Dedifferentiated amniotic fluid mesenchymal stem cell (primary cell): ENCODE data around the gene PLCD4.

Source experiments
- DNase-seq: peaks from one replicate; pipeline ENCODE4 v3.0.0-alpha.2; 2016; ENCODE audit errors: extremely low spot score

Gene PLCD4

DNA sequence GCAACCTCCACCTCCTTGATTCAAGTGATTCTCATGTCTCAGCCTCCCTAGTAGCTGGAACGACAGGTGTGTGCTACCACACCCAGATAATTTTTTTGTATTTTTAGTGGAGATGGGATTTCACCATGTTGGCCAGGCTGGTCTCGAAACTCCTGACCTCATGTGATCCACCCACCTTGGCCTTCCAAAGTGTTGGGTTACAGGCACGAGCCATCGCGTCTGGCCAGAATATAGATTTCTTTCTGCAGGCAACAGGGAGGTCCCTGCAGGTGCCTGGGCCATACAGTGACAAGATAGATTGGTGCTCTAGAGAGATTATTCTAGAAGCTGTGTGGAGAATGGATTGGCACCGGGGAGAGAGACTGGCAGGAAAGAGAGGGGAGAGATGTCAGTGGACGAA lies 13.3 kb downstream of the PLCD4 start:
- no peak for DNase-seq

GRCh38 chr2:218622606-218623365 lies 15.1 kb downstream of the PLCD4 start:
- DNase-seq: no peak

DNA sequence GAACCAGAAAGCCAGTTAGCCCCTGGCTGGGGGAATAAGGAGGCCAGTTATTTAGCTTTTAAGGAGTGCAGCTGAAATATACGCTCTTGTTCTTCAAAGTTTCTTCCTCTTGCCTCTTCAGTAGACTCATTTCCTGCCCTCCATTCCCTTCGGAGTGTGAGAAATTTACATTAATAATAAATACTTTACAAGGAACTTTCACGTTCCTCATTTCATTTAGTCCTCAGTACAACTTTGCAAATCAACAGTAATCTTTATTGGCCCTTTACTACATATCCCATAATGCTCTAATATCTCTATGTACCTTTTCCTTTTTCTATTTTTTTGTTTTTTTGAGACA lies 15.6 kb downstream of the PLCD4 start:
- no peak for DNase-seq

DNA sequence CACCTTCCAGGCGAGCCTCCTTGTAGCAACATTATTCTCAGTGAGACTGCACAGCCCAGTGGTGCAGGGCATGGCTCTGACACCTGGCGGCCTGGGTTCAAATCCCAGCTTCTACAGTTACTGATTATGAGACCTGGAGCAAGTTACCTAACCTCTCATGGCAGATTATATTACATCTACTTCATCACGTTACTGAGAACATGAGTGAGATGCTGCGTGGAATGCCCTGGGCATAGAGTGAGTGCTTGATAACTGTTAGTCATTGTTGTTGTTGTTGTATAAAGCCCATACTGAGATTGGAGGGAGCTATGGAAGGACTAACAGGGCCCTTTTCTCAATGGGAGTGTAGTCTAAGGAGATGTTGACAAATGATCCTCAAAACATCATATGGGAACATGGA lies 18.7 kb downstream of the PLCD4 start:
- DNase-seq: no peak

GRCh38 chr2:218627939-218628338 lies 20.2 kb downstream of the PLCD4 start:
- no peak for DNase-seq

DNA sequence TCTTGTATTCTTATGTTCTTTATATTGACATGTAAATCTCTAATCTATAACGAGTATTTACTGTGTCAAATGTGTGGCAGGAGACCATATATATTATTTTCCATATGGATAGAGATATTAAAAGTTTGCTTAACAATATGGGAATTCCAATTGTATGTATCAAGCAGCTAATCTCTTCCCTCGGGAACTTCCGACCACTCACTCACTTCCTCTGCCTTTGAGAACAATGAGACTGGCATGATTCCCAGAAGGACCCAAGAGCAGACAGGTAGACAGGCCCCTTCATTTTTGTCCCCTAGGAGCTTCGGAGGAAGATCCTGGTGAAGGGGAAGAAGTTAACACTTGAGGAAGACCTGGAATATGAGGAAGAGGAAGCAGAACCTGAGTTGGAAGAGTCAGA lies 24.1 kb downstream of the PLCD4 start:
- no peak for DNase-seq

GRCh38 chr2:218635719-218636118 lies 28.0 kb downstream of the PLCD4 start:
- no peak for DNase-seq

DNA sequence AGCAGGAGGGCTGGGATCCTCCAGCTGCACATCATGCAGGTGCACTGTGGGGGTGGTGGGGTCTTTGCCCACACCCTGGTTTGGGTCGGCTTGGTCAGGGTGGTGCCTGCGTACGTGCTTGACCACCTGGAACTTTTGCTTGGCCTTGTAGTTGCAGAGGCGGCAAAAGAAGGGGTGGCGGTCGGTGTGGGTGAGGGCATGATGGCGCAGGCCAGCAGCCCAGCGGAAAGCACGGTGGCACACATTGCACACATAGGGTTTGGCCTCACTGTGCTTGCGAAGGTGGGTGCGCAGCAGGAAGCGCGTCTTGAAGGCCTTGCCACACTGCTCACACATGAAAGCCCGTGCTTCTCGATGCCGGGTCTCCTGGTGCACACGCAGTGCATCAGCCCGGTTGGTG lies 30.7 kb downstream of the PLCD4 start:
- DNase-seq: no peak

DNA sequence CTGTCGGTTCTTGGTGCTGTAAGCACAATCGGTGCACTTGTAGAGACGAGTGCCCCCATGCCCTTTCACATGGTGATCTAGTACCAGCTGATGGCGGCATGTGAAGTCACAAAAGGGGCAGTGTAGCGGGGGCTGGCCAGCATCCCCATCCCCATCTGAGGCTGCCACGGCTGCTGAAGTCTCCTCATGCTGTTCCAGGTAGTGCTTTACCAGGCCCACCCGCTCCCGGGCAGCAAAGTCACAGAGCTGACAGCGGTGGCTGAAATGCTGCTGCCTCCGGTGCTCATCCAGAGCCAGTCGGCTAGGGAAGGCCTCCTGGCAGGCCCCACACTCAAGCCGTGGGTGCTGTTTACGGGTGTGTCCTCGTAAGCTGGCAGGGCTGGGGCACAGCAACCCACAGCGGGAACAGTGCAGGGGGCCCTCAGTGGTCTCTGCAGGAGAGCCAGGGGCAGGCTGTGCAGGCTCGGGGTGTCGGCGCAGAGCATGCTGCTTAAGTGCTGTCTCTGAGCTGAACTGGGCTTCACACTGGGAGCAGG lies 34.5 kb downstream of the PLCD4 start:
- DNase-seq: no peak

DNA sequence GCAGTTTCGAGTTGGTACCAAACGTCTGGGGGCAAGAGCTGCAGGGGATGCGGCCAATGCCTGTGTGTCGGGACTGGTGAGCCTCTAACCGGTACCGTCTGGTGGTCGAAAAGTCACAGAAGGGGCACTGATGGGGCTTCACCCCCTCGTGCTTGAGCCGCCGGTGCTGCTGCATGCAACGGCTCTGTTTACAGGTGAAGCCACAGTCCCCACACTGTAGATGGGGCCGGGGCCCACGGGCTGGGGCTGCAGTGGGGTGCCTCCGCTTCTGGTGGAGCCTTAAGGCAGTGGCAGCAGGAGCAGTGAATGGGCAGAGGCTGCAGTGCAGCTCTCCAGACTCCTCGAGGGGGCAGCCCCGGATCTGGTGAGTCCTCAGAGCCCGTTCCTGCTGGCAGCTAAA lies 35.1 kb downstream of the PLCD4 start:
- DNase-seq: no peak

DNA sequence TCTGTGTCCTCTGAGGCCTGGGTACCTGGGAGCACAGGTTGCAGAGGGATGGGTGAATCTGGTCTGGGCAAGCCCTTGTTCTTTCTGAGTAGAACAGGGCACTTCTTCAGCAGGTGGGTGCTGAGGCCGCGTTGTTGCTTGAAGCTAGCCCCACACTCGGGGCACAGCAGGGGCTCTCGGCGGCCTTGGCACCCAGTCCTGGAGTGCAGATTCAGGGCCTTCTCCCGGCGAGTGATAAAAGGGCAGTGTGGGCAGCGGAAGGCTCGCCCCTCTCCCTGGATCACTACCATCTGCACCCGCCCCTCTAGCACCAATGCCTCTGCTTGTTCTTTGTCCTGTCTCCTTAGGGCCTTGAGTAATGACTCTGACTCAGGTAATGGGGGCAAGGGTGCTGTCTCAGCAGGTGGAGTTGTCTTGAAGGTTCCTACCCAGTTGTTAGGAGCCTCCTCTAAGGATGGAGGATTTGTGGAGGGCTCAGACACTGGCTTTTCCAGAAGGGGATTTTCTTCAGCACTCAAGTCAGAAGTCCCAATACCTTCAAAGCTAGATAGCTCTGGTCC lies 36.1 kb downstream of the PLCD4 start:
- no peak for DNase-seq

DNA sequence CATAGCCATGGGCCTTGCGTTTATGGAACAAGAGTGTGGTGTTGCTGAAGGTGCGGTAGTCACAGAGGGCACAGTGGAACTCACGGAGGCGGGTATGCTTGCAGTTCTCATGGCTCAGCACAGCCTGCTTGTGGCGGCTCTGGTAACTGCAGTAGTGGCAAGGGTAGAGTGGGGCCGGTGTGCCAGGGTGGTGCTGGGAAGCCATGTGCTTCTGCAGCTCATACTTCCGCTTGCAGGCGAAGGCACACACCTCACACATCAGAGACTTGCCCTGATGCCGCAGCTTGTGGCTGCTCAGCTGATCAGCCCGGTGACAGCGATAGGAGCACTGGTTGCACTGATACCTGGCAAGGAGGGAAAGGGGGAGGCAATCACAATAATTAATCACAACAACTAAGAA lies 37.0 kb downstream of the PLCD4 start:
- no peak for DNase-seq

- DNase-seq: no peak
Observed at GRCh38 chr2:218645126-218645525, 37.4 kb downstream of the PLCD4 start.

DNA sequence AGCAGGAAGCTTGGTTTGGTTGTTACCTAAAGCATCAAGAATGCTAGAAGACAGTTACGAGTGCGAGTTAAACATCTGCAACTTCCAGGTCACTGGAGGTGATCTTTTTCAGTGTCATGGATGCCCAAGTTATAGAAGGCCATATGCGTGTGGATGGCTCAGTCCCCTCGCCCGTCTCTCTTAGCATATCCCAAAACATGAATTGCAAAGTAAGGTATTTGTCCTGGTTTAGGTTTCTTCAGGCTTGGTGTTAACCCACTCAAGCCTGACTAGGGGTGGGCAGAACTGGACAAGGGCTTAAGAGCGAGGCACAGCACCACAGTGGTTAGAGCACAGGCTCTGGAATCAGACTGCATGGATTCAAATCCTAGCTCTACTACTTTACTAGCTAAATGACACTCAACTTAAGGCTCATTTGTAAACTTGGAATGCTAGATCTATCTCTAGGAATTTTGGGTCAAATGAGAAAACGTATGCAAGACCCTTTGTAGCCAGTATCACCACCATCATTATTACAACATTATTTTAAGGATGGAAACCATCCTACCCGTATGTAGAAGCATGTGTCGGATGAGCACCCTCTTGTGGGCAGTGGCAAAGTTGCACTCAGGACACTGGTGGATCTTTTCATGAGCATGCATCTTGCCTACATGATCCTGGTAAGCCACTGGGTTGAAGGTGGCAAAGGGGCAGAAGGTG lies 40.5 kb downstream of the PLCD4 start:
- DNase-seq: peak; percentile 42

DNA sequence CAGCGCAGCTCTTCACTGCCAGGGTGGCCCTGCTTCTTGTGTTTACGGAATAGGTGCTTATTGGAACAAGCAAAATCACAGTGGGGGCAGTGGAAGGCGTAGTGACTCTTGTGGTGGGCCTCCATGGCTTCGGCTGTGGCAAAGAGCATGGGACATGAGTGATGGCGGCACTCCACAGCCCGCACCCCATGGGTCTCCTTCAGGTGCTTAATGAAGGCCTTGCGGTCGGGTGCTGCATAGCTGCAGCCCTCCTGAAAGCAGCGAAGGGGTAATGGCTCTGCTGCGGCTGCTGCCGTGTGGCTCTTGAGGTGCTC lies 41.0 kb downstream of the PLCD4 start:
- DNase-seq: no peak

DNA sequence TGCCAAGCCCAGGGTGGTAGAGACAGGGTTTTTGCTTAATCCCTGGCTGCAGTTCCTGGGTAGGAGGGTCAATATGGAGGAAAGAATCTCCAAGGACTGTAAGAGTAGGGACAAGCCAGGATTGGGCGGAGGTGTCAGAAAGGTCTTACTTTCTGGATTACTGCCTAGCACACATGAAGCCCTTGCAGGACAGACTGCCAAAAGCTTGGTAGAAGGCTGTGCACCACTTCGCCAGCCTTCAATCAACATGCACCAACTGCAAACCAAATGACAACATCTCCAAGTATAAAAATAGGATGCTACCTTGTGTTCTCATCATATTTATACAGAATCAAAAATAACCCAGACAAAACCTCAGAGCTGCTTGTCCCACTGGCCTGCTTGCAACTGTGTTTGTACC lies 48.1 kb downstream of the PLCD4 start:
- no peak for DNase-seq

DNA sequence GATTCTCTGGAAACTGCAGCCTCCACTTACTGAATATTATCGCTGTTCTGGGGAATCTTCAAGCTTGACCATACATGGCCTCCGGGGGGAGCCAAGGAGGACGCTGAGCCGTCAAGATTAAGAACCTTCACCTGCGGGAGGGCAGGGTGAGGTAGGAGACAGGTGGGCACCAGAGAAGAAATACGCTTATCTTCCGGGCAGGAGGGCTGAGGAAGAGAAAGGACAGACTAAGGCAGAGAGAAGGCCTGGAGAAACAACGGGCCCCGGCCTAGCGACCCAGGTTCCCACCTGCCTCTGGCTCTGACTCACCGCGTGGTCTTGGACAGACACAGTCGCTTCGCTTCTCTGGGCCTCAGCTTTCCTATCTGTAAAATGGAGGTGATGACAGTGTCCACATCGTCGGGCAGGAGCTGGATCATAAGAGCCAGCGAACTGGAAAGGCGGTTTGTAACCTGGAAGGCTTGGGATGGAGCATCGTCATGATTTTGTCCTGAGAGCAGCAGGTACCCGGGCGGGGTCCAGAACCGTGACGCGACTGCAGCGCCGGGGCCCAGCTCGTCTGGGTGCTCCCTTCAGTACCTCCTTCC lies 51.1 kb downstream of the PLCD4 start:
- DNase-seq: no peak

DNA sequence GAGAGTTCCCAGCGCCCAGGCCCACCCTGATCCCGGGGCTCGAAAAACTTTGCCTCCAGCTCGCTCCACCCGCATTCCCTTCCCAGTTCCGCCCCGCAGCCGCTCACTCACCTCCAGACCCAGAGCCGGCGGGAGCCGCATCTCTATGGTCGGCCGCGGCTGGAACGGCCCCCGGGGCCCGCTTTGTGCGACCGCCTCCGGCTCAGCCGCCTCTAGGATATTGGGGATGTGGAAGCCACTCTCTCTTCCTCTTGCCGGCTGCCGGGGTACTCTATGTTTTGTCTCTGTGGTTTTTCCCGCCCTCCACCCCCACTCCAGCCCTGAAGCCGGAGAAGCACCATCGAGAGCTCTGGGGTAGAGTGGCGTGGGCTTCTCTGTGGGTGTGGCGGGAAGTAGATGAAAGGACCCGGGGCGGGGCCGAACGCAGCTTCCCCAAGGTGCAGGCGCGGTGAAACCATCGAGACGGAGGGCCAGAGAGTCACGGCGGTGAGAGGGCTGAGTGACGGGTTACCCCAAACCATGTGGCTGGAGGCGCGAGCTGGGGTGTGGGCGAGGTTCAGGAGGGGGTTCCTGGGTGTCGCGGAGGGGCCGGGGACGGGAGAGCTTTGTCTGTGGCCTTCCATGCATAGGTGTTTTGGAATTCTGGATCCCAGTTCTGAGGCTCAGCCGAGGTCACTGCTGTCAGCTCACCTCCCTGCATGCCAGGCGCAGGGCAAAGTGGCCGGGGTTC lies 51.7 kb downstream of the PLCD4 start, which contains the start of the genes BCS1L and ZNF142:
Gene BCS1L, plus strand, starts transcription at position 426 of the 730 bp plus-strand sequence. CDS start 1,305 bp downstream, outside the sequence.
Gene ZNF142, minus strand, starts transcription at position 366 of the 730 bp plus-strand sequence. CDS start 3,194 bp downstream, outside the sequence.
- DNase-seq: peak; percentile 62

DNA sequence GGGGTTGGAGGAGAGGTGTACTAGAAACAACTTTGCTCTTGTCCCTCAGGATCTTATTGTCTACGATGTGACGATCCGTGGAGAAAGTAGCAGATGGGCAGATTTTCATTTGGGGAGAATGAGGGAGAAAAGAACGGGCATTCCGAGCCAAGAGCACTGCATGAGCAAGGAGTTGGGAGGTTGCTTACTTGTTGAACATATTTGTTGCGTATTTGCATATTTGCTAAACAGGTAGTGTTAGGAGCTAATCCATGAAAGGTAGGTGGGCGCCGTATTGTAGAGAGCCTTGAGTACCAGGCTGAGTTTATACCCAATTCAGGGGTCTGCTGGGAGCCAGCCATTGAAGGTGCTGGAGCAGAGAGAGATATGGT lies 52.3 kb downstream of the PLCD4 start:
- no peak for DNase-seq

DNA sequence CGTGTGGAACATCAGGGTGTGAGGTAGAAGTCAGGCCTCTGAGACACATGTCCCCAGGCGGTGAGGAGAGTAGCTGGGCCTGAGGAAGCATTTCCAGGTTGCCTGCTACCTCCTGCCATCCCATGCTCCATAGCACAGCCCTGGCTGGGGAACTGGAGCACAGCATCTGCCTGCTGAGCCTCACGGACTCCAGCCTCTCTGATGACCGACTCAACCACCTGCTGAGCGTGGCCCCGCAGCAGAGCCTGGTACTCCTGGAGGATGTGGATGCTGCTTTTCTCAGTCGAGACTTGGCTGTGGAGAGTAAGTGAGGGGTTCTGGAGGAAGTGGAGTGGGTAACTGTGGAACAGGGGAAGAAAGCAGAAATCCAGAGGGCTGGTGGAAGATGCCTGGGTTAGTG lies 54.7 kb downstream of the PLCD4 start:
- no peak for DNase-seq

- DNase-seq: no peak
Observed at GRCh38 chr2:218662827-218663226, 55.1 kb downstream of the PLCD4 start.

DNA sequence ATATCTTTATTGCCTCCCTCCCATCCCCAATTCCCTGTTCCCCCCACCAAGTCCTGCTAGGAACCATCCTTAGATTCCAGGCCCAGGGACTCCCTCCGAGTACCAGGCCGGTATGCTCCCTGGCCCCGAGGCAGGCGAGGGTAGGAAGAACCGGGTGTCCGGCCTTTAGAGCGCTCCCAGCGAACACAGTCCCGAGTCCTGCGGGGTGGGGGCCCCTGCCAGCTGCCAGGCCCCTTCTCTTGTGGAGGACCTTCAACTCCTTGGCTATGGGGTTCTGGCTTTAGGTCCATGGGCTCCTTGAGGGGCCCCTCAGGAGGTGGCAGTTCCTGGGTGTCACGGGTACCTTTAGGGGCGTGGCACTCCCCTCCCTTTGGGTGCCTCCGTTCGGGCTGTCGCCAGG lies 56.2 kb downstream of the PLCD4 start:
- no peak for DNase-seq
